ENCODE results near the gene VAV2. TPM values are rescaled to one million over a fixed set of nuclear protein-coding genes. Genes with fewer than 3 reads are reported as not detected.

Gene VAV2
- total and polyA plus RNA-seq, 12 donors = 3.3 to 96.2 (median 31.2) TPM

DNA sequence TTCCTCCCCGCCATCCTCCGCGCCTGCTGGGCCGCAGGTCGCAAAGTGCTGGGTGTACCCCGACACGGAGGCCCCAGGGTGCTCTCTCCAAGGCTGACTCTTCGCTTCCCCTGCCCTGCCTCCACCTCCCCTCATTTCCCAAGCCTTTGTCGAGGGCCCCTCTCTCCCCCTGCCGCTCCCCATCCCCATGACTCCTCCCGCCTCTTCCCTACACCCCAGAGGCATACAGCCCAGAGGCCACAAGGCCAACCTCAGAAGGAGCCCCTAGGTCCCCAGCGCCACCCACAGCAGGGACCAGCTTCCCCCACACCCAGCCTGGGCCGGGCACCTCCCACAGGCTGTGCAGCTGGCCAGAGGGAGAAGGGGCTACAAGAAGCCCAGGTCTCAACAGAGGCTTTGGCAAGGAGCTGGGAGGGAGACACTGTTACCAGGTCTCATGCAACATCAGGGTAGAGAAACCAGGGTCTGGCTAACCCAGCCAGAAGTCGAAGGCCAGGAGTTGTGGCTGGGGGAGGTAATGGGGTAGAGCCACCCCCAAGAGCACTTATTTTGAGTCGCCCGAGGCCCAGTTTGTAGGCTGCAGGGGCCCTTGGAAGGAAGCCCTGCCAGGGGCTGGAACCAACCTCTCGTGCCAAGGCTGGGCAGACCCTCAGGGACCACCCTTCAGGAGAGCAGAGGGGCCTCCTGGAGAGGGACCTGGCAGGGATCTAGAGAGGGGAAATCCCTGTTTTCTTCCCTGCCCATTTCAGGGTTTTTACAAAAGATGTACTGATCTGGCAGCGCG lies 229.4 kb downstream of the VAV2 start:
- H3K4me3 ChIP-seq = no peak overlapping the region
- DNase-seq = peak in 3 of 7 donors; percentile 8 to 42 (median 16)
- no peaks in the 10 kb centered on the region for H3K9me3 ChIP-seq (replicated peaks in 1 of 3)
- no peaks in the 10 kb centered on the region for H3K27me3 ChIP-seq
- intact Hi-C loops (cut with DNase I) = no loop called here
- TF ChIP-seq, protein P1, sequence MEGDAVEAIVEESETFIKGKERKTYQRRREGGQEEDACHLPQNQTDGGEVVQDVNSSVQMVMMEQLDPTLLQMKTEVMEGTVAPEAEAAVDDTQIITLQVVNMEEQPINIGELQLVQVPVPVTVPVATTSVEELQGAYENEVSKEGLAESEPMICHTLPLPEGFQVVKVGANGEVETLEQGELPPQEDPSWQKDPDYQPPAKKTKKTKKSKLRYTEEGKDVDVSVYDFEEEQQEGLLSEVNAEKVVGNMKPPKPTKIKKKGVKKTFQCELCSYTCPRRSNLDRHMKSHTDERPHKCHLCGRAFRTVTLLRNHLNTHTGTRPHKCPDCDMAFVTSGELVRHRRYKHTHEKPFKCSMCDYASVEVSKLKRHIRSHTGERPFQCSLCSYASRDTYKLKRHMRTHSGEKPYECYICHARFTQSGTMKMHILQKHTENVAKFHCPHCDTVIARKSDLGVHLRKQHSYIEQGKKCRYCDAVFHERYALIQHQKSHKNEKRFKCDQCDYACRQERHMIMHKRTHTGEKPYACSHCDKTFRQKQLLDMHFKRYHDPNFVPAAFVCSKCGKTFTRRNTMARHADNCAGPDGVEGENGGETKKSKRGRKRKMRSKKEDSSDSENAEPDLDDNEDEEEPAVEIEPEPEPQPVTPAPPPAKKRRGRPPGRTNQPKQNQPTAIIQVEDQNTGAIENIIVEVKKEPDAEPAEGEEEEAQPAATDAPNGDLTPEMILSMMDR (IDR thresholded peaks at IDR 0.05) = no peak
- no peak for TF ChIP-seq POLR2A (IDR thresholded peaks at IDR 0.05)
- H3K27ac ChIP-seq = no peak overlapping the region
- H3K4me1 ChIP-seq (replicated peaks in 1 of 2) = peaks cover 0 to 14% of the 10 kb centered on the region in 2 donors
- H3K36me3 ChIP-seq (replicated peaks in 1 of 2) = peaks cover 0 to 20% of the 10 kb centered on the region in 2 donors
- WGBS, 4 donors = 90 to 93% (median 93%) methylated on average over 16 to 19 of the region's 19 CpGs

DNA sequence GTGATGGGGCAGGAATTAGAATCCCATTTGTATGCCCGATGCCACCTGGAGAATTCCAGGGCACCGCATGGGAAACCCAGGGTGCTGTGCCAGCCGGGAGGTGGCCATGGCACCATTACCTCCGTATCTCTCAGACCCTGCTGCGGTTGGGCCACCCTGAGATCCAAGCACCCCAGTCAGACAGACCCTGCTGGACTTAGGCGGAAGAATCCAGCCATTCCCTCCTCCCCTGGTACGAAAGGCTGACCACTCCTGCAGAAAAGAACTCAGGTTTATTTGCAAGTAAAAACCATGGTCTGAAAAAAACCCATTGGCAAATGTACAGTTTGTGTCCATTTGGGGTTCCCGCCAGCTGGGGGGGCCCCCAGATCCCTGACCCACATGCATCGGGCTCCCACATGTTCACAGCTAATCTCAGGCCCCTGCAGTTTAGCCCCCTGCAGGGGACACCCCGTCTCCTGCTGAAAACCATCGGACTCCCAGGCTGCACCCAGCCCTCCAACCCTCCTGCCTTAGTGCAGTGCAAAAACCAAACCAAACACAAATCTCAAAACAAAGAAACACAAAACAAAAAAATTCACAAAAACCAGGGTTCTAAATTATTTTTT lies 230.4 kb downstream of the VAV2 start:
- TF ChIP-seq, protein P1 (IDR thresholded peaks at IDR 0.05) = no peak
- TF ChIP-seq POLR2A (IDR thresholded peaks at IDR 0.05) = no peak
- 87 to 92% (median 90%) methylated on average over 10 to 11 of the region's 11 CpGs for WGBS, 4 donors
- Histone ChIP-seq H3K27me3 (no peaks in the 10 kb centered on the region), H3K9me3 (replicated peaks in 1 of 3) (no peaks in the 10 kb centered on the region), H3K4me1 (replicated peaks in 1 of 2) (peaks cover 0 to 14% of the 10 kb centered on the region in 2 donors), H3K36me3 (replicated peaks in 1 of 2) (peaks cover 0 to 15% of the 10 kb centered on the region in 2 donors), H3K4me3 (no peak overlapping the region), H3K27ac (no peak overlapping the region)
- peak in 4 of 7 donors; percentile 10 to 37 (median 12) for DNase-seq
- intact Hi-C loops (cut with DNase I) = no loop called here

DNA sequence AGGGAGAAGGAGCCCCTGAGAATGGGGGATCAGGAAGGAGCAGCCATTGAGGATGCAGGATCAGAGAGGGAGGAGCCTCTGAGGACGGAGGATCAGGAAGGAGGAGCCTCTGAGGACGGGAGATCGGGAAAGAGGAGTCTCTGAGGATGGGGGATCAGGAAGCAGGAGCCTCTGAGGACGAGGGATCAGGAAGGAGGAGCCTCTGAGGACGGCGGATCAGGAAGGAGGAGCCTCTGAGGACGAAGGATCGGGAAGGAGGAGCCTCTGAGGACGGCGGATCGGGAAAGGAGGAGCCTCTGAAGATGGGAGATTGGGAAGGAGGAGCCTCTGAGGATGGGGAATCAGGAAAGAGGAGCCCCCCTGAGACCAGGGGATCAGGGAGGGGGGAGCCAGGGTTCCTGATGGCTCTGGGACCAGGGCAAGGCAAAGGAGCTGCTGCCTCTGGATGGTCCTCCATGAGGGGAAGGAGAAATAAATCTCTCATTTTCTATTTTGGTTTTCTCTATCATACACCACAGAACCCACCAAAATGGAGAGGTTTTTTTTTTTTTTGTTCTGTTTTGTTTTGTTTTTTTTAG lies 231.3 kb downstream of the VAV2 start:
- 88 to 91% (median 90%) methylated on average over 10 to 11 of the region's 11 CpGs; no CpG with 5 or more reads in 1 of the 4 donors for WGBS, 4 donors
- DNase-seq = no peak
- Histone ChIP-seq H3K27ac (no peak overlapping the region), H3K4me1 (replicated peaks in 1 of 2) (peaks cover 0 to 14% of the 10 kb centered on the region in 2 donors), H3K4me3 (no peak overlapping the region), H3K36me3 (replicated peaks in 1 of 2) (peaks cover 0 to 15% of the 10 kb centered on the region in 2 donors), H3K9me3 (replicated peaks in 1 of 3) (no peaks in the 10 kb centered on the region), H3K27me3 (no peaks in the 10 kb centered on the region)
- intact Hi-C loops (cut with DNase I) = no loop called here
- TF ChIP-seq, protein P1 (IDR thresholded peaks at IDR 0.05) = no peak
- TF ChIP-seq POLR2A (IDR thresholded peaks at IDR 0.05) = no peak

DNA sequence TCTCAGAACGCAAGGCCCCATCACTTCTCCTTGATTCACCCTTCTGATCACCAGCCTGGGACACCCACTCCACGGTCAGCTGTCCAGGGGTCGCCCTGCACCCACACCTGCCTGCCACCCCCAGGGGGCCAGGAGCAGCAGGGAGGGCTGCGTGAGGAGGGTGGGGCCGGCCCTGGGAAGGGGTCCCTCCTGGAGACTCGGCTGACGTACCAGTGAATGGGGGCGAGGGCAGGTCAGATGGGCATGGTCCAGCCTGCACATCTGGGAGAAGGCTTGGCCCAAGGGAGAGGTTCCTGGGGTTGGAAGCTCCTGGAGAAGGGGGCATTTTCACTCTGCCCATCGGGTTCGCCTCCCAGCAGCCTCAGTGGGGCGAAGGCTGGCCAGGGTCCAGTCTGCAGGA lies 232.2 kb downstream of the VAV2 start:
- DNase-seq = peak in 2 of 7 donors; percentile 12 to 13
- intact Hi-C loops (cut with DNase I) = no loop called here
- Histone ChIP-seq H3K9me3 (replicated peaks in 1 of 3) (no peaks in the 10 kb centered on the region), H3K36me3 (replicated peaks in 1 of 2) (peaks cover 0 to 15% of the 10 kb centered on the region in 2 donors), H3K27me3 (no peaks in the 10 kb centered on the region), H3K27ac (no peak overlapping the region), H3K4me3 (no peak overlapping the region), H3K4me1 (replicated peaks in 1 of 2) (peaks cover 0 to 14% of the 10 kb centered on the region in 2 donors)
- WGBS, 4 donors = 64 to 97% (median 89%) methylated on average over 1 to 11 of the region's 11 CpGs
- TF ChIP-seq POLR2A (IDR thresholded peaks at IDR 0.05) = no peak
- TF ChIP-seq, protein P1 (IDR thresholded peaks at IDR 0.05) = no peak

Data from adrenal gland (tissue), 12 donors.